Smooth muscle cell (in vitro differentiated cells): ENCODE results near the gene KIAA0586. TPM values are rescaled to one million over a fixed set of nuclear protein-coding genes. Genes with fewer than 3 reads are reported as not detected.

Source experiments
- DNase-seq: peaks from one replicate; lab custom pipeline; 2025; ENCODE audit not compliant: unreplicated experiment; lab: John Stamatoyannopoulos, UW
- H2AFZ ChIP-seq: fragments of 200-600 bp; sonication (generic); 2 replicates; pipeline ENCODE4 v1.6.0; 2016; ENCODE audit warnings: antibody characterized with exemption, low read depth, mild to moderate bottlenecking
- H3F3A ChIP-seq: fragments of 200-600 bp; sonication (generic); 2 replicates; pipeline ENCODE4 v1.6.0; 2017; ENCODE audit warnings: antibody characterized with exemption, low read depth
- H3K27ac ChIP-seq: fragments of 200-600 bp; sonication (generic); 2 replicates; pipeline ENCODE4 v1.5.1; 2016; ENCODE audit warnings: low read depth, mild to moderate bottlenecking
- H3K27me3 ChIP-seq: fragments of 200-600 bp; sonication (generic); 2 replicates; pipeline ENCODE4 v1.6.1; 2016; ENCODE audit warnings: low read depth, mild to moderate bottlenecking
- H3K36me3 ChIP-seq: fragments of 200-600 bp; sonication (generic); 2 replicates; pipeline ENCODE4 v1.5.1; 2016; ENCODE audit warnings: low read depth
- H3K4me1 ChIP-seq: fragments of 200-600 bp; sonication (generic); 2 replicates; pipeline ENCODE4 v1.5.1; 2016; ENCODE audit warnings: low read depth
- H3K4me2 ChIP-seq: fragments of 200-600 bp; sonication (generic); 2 replicates; pipeline ENCODE4 v1.6.0; 2016; ENCODE audit warnings: mild to moderate bottlenecking
- H3K4me3 ChIP-seq: fragments of 200-600 bp; sonication (generic); 2 replicates; pipeline ENCODE4 v1.5.1; 2016; ENCODE audit warnings: mild to moderate bottlenecking
- H3K79me2 ChIP-seq: fragments of 200-600 bp; sonication (generic); 2 replicates; pipeline ENCODE4 v1.6.0; 2016; ENCODE audit warnings: low read depth, mild to moderate bottlenecking
- H3K9ac ChIP-seq: fragments of 200-600 bp; sonication (generic); 2 replicates; pipeline ENCODE4 v1.6.0; 2016; ENCODE audit warnings: low read depth
- H3K9me3 ChIP-seq: fragments of 200-600 bp; sonication (generic); replicated peaks from 2 replicates; pipeline ENCODE4 v1.5.1; 2016; ENCODE audit warnings: low read depth
- H4K20me1 ChIP-seq: fragments of 200-600 bp; sonication (generic); 2 replicates; pipeline ENCODE4 v1.6.0; 2016; ENCODE audit warnings: low read depth
- whole genome bisulfite sequencing: methylation state at CpG from one replicate; pipeline ENCODE4 v1.1.7; 2016; ENCODE audit warnings: low lambda C conversion rate; 5-methylcytosine and 5-hydroxymethylcytosine counted together
- polyA plus RNA-seq: library from polyadenylated mRNA; unstranded; fragments of >200 nt; fragmentation: Nextera tagmentation; extraction: Ambion mirVana; gene quantifications from 2 replicates; pipeline ENCODE4 v1.2.1, GENCODE V29; 2016
- total RNA-seq: library from RNA; depleted of rRNA; stranded (reverse); fragments of >200 nt; gene quantifications from 2 replicates; pipeline ENCODE4 v1.2.3, GENCODE V29; 2014
- TF ChIP-seq, protein P1 (sequence below): fragments of 200-600 bp; sonication (generic); IDR thresholded peaks from 2 replicates; pipeline ENCODE4 v1.5.1; 2017; ENCODE audit warnings: borderline replicate concordance, mild to moderate bottlenecking, antibody characterized with exemption; ENCODE audit not compliant: insufficient read depth, poor library complexity, severe bottlenecking

The KIAA0586 gene
- 19.9 and 20.0 TPM in 2 replicates for total RNA-seq
- 6.5 and 8.5 TPM in 2 replicates for polyA plus RNA-seq

GRCh38 chr14:58427281-58428117 is at the start of gene KIAA0586, which contains the start of gene TIMM9:
Gene KIAA0586 (plus strand): TSS chr14:58427719. CDS start chr14:58428265, 546 bp downstream.
Gene TIMM9 (minus strand): TSS chr14:58427531. CDS start chr14:58411945, 15,586 bp downstream.
- peak; percentile 74 for DNase-seq
- Histone ChIP-seq H3K27me3 (no peaks in the 10 kb centered on the region), H2AFZ (peak within 1 kb of the TSS; percentile 98), H3K4me2 (peak within 1 kb of the TSS; percentile 95), H3K36me3 (no peaks in the 10 kb centered on the region), H3K27ac (peak within 1 kb of the TSS; percentile 95), H3K9me3 (no peaks in the 10 kb centered on the region), H3K79me2 (peaks cover 45% of the 10 kb centered on the region), H3K4me3 (peak within 1 kb of the TSS; percentile 95), H3F3A (peaks cover 6% of the 10 kb centered on the region), H3K9ac (peak within 1 kb of the TSS; percentile 92), H4K20me1 (no peaks in the 10 kb centered on the region), H3K4me1 (peaks cover 18% of the 10 kb centered on the region)
- TF ChIP-seq, protein P1, sequence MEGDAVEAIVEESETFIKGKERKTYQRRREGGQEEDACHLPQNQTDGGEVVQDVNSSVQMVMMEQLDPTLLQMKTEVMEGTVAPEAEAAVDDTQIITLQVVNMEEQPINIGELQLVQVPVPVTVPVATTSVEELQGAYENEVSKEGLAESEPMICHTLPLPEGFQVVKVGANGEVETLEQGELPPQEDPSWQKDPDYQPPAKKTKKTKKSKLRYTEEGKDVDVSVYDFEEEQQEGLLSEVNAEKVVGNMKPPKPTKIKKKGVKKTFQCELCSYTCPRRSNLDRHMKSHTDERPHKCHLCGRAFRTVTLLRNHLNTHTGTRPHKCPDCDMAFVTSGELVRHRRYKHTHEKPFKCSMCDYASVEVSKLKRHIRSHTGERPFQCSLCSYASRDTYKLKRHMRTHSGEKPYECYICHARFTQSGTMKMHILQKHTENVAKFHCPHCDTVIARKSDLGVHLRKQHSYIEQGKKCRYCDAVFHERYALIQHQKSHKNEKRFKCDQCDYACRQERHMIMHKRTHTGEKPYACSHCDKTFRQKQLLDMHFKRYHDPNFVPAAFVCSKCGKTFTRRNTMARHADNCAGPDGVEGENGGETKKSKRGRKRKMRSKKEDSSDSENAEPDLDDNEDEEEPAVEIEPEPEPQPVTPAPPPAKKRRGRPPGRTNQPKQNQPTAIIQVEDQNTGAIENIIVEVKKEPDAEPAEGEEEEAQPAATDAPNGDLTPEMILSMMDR, result no peak
- under 1% methylated on average over 33 of the region's 33 CpGs for WGBS

DNA sequence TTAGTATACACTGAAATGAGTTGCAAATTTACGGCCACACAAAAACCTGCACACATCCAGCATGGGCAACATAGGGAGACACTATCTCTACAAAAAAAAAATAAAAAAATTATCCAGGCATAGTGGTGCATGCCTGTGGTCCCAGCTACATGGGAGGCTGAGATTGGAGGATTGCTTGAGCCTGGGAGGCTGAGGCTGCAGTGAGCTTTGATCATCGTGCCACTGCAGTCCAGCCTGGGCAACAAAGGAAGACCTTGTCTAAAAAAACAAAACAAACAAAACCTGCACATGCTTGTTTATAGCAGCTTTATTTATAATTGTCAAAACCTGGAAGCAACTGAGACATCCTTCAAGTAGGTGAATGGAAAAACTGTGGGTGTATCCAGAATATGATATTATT is 36.7 kb upstream of the KIAA0586 start:
- Histone ChIP-seq H3F3A (no peaks in the 10 kb centered on the region), H3K27ac (no peak overlapping the region), H3K9me3 (no peaks in the 10 kb centered on the region), H3K4me2 (no peak overlapping the region), H3K4me3 (no peak overlapping the region), H3K79me2 (no peaks in the 10 kb centered on the region), H3K27me3 (no peaks in the 10 kb centered on the region), H3K9ac (no peak overlapping the region), H4K20me1 (no peaks in the 10 kb centered on the region), H3K4me1 (no peaks in the 10 kb centered on the region), H3K36me3 (no peaks in the 10 kb centered on the region), H2AFZ (no peak overlapping the region)
- no peak for DNase-seq
- whole genome bisulfite sequencing, result 100% methylated on average over 2 of the region's 2 CpGs
- TF ChIP-seq, protein P1, result no peak

DNA sequence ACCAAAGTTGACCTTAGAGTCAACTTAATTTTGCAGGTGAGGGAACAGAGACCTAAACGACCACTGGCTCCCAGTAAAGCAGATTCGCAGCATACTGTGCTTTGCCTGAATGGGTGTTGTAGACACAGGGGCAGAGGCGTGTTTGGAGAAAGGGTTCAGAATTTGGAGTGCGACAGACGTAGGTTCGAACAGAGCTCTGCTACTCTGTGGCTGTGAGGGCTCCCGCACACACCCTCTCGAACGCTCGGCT is 32.0 kb upstream of the KIAA0586 start:
- H3F3A ChIP-seq, result no peaks in the 10 kb centered on the region
- H3K36me3 ChIP-seq, result no peaks in the 10 kb centered on the region
- H3K9ac ChIP-seq, result no peak overlapping the region
- no peaks in the 10 kb centered on the region for H4K20me1 ChIP-seq
- peak overlapping the region; percentile 94 for H2AFZ ChIP-seq
- no peak overlapping the region for H3K27ac ChIP-seq
- no peak for DNase-seq
- H3K4me3 ChIP-seq, result peak overlapping the region; percentile 76
- no peaks in the 10 kb centered on the region for H3K79me2 ChIP-seq
- H3K27me3 ChIP-seq, result no peaks in the 10 kb centered on the region
- H3K4me1 ChIP-seq, result peaks cover 5% of the 10 kb centered on the region
- WGBS, result 17% methylated on average over 10 of the region's 10 CpGs
- TF ChIP-seq, protein P1, result no peak
- H3K4me2 ChIP-seq, result peak overlapping the region; percentile 97
- no peaks in the 10 kb centered on the region for H3K9me3 ChIP-seq
